ENCODE data around the gene RAB37. TPM values are rescaled to one million over a fixed set of nuclear protein-coding genes. Genes with fewer than 3 reads are reported as not detected.
A peak's percentile ranks its signal among the peaks of the same experiment; 100 is the strongest.

Gene RAB37
- total RNA-seq, 1 experiment from 2014 or later: 8.9 TPM

DNA sequence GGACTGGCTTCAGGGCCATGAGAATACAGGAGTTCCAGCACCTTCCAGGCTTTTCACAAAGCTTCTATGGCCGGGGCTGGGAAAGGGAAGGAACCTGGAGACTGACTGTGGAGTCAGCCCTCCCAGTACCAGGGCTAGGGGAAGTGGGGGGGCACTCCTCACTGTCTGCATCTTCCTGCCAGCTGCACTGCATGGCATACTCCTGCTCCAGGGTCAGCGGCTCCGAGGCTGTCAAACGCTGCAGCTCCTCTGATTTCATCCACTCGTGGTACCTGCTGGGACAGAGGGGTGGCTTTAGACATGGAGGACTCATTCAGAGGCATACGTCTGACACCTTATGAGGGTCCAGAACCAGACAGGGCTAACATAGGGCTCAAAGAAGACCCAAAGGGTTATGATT is 36.4 kb downstream of the RAB37 start (continued):
- TF ChIP-seq PRDM15 (CRISPR knock-in tag; IDR thresholded peaks at IDR 0.05) (no peak), SP1 (CRISPR knock-in tag; conservative IDR thresholded peaks at IDR 0.05) (no peak), E2F4 (CRISPR knock-in tag; IDR thresholded peaks at IDR 0.05; ENCODE audit: borderline replicate concordance, low read depth) (no peak), ZNF219 (CRISPR knock-in tag; IDR thresholded peaks at IDR 0.05; ENCODE audit: borderline replicate concordance) (no peak), CTCF (IDR thresholded peaks at IDR 0.05) (no peak), ZSCAN18 (CRISPR knock-in tag; IDR thresholded peaks at IDR 0.05) (no peak), CREB1 (CRISPR knock-in tag; IDR thresholded peaks at IDR 0.05) (no peak), SMAD3 (CRISPR knock-in tag; IDR thresholded peaks at IDR 0.05; ENCODE audit: borderline replicate concordance) (no peak), ZNF138 (CRISPR knock-in tag; conservative IDR thresholded peaks at IDR 0.05) (no peak)
- TF ChIP-seq, protein P1, sequence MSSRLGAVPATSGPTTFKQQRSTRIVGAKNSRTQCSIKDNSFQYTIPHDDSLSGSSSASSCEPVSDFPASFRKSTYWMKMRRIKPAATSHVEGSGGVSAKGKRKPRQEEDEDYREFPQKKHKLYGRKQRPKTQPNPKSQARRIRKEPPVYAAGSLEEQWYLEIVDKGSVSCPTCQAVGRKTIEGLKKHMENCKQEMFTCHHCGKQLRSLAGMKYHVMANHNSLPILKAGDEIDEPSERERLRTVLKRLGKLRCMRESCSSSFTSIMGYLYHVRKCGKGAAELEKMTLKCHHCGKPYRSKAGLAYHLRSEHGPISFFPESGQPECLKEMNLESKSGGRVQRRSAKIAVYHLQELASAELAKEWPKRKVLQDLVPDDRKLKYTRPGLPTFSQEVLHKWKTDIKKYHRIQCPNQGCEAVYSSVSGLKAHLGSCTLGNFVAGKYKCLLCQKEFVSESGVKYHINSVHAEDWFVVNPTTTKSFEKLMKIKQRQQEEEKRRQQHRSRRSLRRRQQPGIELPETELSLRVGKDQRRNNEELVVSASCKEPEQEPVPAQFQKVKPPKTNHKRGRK (CRISPR knock-in tag; IDR thresholded peaks at IDR 0.05; ENCODE audit: borderline replicate concordance): no peak

GRCh38 chr17:74773871-74774286 is 36.8 kb downstream of the RAB37 start:
- ChIA-PET POLR2A (no interaction called here), CTCF (interaction anchor here (0.7 to 12.0 kb wide), 5 partner anchors 17 to 116 kb away, joined by 3 to 262 read pairs (median 21); no protein-coding TSS in a partner anchor)
- peaks cover 19% of the 10 kb centered on the region for H3K4me1 Mint-ChIP-seq
- TF ChIP-seq NR3C1 (CRISPR knock-in tag; conservative IDR thresholded peaks at IDR 0.05; ENCODE audit: low read depth): no peak
- TF ChIP-seq, protein P2, sequence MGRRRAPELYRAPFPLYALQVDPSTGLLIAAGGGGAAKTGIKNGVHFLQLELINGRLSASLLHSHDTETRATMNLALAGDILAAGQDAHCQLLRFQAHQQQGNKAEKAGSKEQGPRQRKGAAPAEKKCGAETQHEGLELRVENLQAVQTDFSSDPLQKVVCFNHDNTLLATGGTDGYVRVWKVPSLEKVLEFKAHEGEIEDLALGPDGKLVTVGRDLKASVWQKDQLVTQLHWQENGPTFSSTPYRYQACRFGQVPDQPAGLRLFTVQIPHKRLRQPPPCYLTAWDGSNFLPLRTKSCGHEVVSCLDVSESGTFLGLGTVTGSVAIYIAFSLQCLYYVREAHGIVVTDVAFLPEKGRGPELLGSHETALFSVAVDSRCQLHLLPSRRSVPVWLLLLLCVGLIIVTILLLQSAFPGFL (CRISPR knock-in tag; IDR thresholded peaks at IDR 0.05; ENCODE audit: borderline replicate concordance): no peak
- TF ChIP-seq E2F4 (CRISPR knock-in tag; IDR thresholded peaks at IDR 0.05; ENCODE audit: borderline replicate concordance, low read depth): no peak
- no peak for TF ChIP-seq CREM (CRISPR knock-in tag; IDR thresholded peaks at IDR 0.05)
- no peak for TF ChIP-seq PRRX2 (CRISPR knock-in tag; IDR thresholded peaks at IDR 0.05)
- H3K27me3 Mint-ChIP-seq (ENCODE audit: low read depth): no peaks in the 10 kb centered on the region
- ATAC-seq (no peak), DNase-seq (ENCODE audit: low spot score) (no peak)
- H3K4me3 Mint-ChIP-seq: peak overlapping the region; percentile 52
- H3K27ac Mint-ChIP-seq: peak overlapping the region; percentile 68
- no peaks in the 10 kb centered on the region for H3K9me3 Mint-ChIP-seq
- peaks cover 32% of the 10 kb centered on the region for H3K36me3 Mint-ChIP-seq

Measured in WTC11 (cell line).